Neural progenitor cell (in vitro differentiated cells): ENCODE results near the gene EXD3. TPM values are rescaled to one million over a fixed set of nuclear protein-coding genes. Genes with fewer than 3 reads are reported as not detected.

ENCODE experiments used
- DNase-seq: peaks from one replicate; pipeline ENCODE4 v3.0.0-alpha.2; 2016; ENCODE audit warnings: low spot score
- H2AFZ ChIP-seq: fragments of 200-600 bp; sonication (generic); replicated peaks from 2 replicates; pipeline ENCODE4 v1.6.1; 2016; ENCODE audit warnings: antibody characterized with exemption
- H3F3A ChIP-seq: fragments of 200-600 bp; sonication (generic); 2 replicates; pipeline ENCODE4 v1.6.1; 2016; ENCODE audit warnings: antibody characterized with exemption, low read depth
- H3K27ac ChIP-seq: fragments of 200-600 bp; sonication (generic); 2 replicates; pipeline ENCODE4 v1.5.1; 2016; ENCODE audit warnings: mild to moderate bottlenecking
- H3K27me3 ChIP-seq: fragments of 200-600 bp; sonication (generic); 2 replicates; pipeline ENCODE4 v1.6.1; 2016; ENCODE audit warnings: mild to moderate bottlenecking, moderate library complexity
- H3K36me3 ChIP-seq: fragments of 200-600 bp; sonication (generic); 2 replicates; pipeline ENCODE4 v1.5.1; 2016
- H3K4me1 ChIP-seq: fragments of 200-600 bp; sonication (generic); 2 replicates; pipeline ENCODE4 v1.6.1; 2016; ENCODE audit warnings: mixed run types
- H3K4me2 ChIP-seq: fragments of 200-600 bp; sonication (generic); 2 replicates; pipeline ENCODE4 v1.6.1; 2016
- H3K4me3 ChIP-seq: fragments of 200-600 bp; sonication (generic); 2 replicates; pipeline ENCODE4 v1.5.1; 2016
- H3K79me2 ChIP-seq: fragments of 200-600 bp; sonication (generic); 2 replicates; pipeline ENCODE4 v1.6.1; 2016; ENCODE audit warnings: low read depth
- H3K9ac ChIP-seq: fragments of 200-600 bp; sonication (generic); 2 replicates; pipeline ENCODE4 v1.6.1; 2016
- H3K9me3 ChIP-seq: fragments of 200-600 bp; sonication (generic); 2 replicates; pipeline ENCODE4 v1.5.1; 2016; ENCODE audit warnings: low read depth
- H4K20me1 ChIP-seq: fragments of 200-600 bp; sonication (generic); 2 replicates; pipeline ENCODE4 v1.6.1; 2016; ENCODE audit warnings: low read depth
- H3K27ac Mint-ChIP-seq: 3 replicates; pipeline ENCODE4 v1.8.0; 2021; ENCODE audit warnings: mixed read lengths
- H3K27me3 Mint-ChIP-seq: 2 replicates; pipeline ENCODE4 v1.8.0; 2022; ENCODE audit warnings: low read depth, mild to moderate bottlenecking, inconsistent platforms, moderate library complexity, mixed read lengths; ENCODE audit not compliant: insufficient read depth
- H3K36me3 Mint-ChIP-seq: 3 replicates; pipeline ENCODE4 v1.8.0; 2021; ENCODE audit warnings: mixed read lengths
- H3K4me1 Mint-ChIP-seq: 3 replicates; pipeline ENCODE4 v1.8.0; 2021; ENCODE audit warnings: mixed read lengths
- H3K4me3 Mint-ChIP-seq: 3 replicates; pipeline ENCODE4 v1.8.0; 2021; ENCODE audit warnings: mild to moderate bottlenecking, moderate library complexity, mixed read lengths
- H3K9me3 Mint-ChIP-seq: 3 replicates; pipeline ENCODE4 v1.8.0; 2020; ENCODE audit warnings: mixed read lengths
- EZH2 ChIP-seq: fragments of 200-600 bp; sonication (generic); IDR thresholded peaks from 2 replicates; pipeline ENCODE4 v1.6.1; 2017; ENCODE audit warnings: antibody characterized with exemption, mild to moderate bottlenecking, moderate library complexity
- EZH2phosphoT487 ChIP-seq: fragments of 200-600 bp; sonication (generic); IDR thresholded peaks from 2 replicates; pipeline ENCODE4 v1.6.1; 2017; ENCODE audit warnings: antibody characterized with exemption
- total RNA-seq: library from RNA; depleted of rRNA; stranded (reverse); fragments of >200 nt; gene quantifications from 2 replicates; pipeline ENCODE4 v1.2.3, GENCODE V29; 2015; ENCODE audit warnings: low replicate concordance
- TF ChIP-seq, protein P1 (sequence below): fragments of 200-600 bp; sonication (generic); IDR thresholded peaks from 2 replicates; pipeline ENCODE4 v1.5.1; 2017; ENCODE audit warnings: antibody characterized with exemption, mild to moderate bottlenecking

EXD3 gene
- total RNA-seq, 1 donor from 2014 or later: 4.7 TPM

DNA sequence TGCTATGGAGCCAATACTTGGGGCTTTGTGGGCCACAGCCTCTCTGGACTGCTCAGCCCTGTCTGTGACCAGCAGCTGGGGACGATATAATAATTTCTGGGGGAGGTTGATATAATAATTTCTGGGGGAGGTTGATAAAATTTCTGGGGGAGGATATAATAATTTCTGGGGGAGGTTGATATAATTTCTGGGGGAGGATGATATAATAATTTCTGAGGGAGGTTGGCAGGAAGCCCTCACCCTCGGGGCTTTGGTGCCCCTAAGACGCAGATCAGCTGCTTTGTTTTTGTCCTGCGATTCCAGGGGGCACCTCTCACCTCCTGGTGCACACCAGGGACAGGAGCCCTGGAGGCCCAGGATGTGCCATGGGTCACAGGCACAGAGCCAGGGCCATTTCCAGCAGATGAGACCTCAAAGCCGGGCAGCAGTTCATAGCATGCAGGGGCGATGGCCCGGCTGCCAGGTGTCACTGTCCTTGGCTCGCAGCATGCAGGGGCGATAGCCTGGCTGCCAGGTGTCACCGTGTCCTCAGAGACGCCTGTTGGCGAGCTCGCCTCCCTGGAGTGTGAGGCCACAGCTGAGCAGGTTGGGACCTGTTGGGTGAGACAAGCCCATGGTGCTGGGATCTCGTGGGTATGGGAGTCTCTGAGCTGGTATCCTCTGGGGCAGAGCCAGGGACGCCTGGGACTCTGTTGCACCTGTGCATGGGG is 149.2 kb downstream of the EXD3 start:
- Histone ChIP-seq H3K79me2 (no peaks in the 10 kb centered on the region), H3K27ac (no peak overlapping the region), H3K4me2 (no peak overlapping the region), H3K36me3 (no peaks in the 10 kb centered on the region), H3K4me3 (no peak overlapping the region), H3K9ac (no peak overlapping the region), H3K27me3 (peaks cover 11% of the 10 kb centered on the region), H2AFZ (no peak overlapping the region), H3K9me3 (no peaks in the 10 kb centered on the region), H4K20me1 (no peaks in the 10 kb centered on the region), H3F3A (peaks cover 17% of the 10 kb centered on the region), H3K4me1 (peaks cover 21% of the 10 kb centered on the region)
- DNase-seq: no peak
- H3K27ac Mint-ChIP-seq: no peak overlapping the region
- no peak overlapping the region for H3K4me3 Mint-ChIP-seq
- no peaks in the 10 kb centered on the region for H3K9me3 Mint-ChIP-seq
- TF ChIP-seq, protein P1, sequence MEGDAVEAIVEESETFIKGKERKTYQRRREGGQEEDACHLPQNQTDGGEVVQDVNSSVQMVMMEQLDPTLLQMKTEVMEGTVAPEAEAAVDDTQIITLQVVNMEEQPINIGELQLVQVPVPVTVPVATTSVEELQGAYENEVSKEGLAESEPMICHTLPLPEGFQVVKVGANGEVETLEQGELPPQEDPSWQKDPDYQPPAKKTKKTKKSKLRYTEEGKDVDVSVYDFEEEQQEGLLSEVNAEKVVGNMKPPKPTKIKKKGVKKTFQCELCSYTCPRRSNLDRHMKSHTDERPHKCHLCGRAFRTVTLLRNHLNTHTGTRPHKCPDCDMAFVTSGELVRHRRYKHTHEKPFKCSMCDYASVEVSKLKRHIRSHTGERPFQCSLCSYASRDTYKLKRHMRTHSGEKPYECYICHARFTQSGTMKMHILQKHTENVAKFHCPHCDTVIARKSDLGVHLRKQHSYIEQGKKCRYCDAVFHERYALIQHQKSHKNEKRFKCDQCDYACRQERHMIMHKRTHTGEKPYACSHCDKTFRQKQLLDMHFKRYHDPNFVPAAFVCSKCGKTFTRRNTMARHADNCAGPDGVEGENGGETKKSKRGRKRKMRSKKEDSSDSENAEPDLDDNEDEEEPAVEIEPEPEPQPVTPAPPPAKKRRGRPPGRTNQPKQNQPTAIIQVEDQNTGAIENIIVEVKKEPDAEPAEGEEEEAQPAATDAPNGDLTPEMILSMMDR: no peak
- TF ChIP-seq EZH2 (no peak), EZH2phosphoT487 (no peak)
- H3K4me1 Mint-ChIP-seq: peaks cover 14% of the 10 kb centered on the region
- peaks cover 5% of the 10 kb centered on the region for H3K36me3 Mint-ChIP-seq
- peaks cover 8% of the 10 kb centered on the region for H3K27me3 Mint-ChIP-seq

DNA sequence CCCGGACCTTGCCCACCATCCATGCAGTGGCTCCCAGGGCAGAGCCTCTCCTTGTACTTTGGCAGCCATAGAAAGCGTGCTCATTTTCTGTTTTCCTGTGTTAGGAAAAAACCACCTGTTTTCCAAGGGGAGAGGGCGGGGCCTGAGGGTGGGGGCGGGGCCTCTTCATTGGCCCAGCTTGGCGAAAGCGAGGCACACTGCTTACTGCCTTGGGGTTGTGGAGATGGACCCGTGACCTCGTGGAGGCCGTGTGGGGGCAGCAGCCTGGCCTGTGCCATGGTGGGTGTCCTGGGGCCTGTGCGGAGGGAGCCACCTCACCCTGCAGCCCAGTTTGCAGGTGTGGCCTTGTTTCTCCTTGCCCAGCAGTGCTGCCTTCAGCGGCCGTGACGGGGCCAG is 149.9 kb downstream of the EXD3 start:
- Histone ChIP-seq H3K9me3 (no peaks in the 10 kb centered on the region), H3K4me2 (no peak overlapping the region), H3K4me1 (peaks cover 20% of the 10 kb centered on the region), H2AFZ (no peak overlapping the region), H3K27ac (no peak overlapping the region), H3K36me3 (no peaks in the 10 kb centered on the region), H3K79me2 (no peaks in the 10 kb centered on the region), H3F3A (peaks cover 17% of the 10 kb centered on the region), H3K9ac (no peak overlapping the region), H3K27me3 (peaks cover 4% of the 10 kb centered on the region), H4K20me1 (no peaks in the 10 kb centered on the region), H3K4me3 (no peak overlapping the region)
- no peak overlapping the region for H3K27ac Mint-ChIP-seq
- TF ChIP-seq, protein P1: no peak
- no peak for TF ChIP-seq EZH2phosphoT487
- no peak for TF ChIP-seq EZH2
- no peak for DNase-seq
- H3K9me3 Mint-ChIP-seq: no peaks in the 10 kb centered on the region
- peaks cover 5% of the 10 kb centered on the region for H3K36me3 Mint-ChIP-seq
- no peak overlapping the region for H3K4me3 Mint-ChIP-seq
- peaks cover 8% of the 10 kb centered on the region for H3K27me3 Mint-ChIP-seq
- peaks cover 14% of the 10 kb centered on the region for H3K4me1 Mint-ChIP-seq

DNA sequence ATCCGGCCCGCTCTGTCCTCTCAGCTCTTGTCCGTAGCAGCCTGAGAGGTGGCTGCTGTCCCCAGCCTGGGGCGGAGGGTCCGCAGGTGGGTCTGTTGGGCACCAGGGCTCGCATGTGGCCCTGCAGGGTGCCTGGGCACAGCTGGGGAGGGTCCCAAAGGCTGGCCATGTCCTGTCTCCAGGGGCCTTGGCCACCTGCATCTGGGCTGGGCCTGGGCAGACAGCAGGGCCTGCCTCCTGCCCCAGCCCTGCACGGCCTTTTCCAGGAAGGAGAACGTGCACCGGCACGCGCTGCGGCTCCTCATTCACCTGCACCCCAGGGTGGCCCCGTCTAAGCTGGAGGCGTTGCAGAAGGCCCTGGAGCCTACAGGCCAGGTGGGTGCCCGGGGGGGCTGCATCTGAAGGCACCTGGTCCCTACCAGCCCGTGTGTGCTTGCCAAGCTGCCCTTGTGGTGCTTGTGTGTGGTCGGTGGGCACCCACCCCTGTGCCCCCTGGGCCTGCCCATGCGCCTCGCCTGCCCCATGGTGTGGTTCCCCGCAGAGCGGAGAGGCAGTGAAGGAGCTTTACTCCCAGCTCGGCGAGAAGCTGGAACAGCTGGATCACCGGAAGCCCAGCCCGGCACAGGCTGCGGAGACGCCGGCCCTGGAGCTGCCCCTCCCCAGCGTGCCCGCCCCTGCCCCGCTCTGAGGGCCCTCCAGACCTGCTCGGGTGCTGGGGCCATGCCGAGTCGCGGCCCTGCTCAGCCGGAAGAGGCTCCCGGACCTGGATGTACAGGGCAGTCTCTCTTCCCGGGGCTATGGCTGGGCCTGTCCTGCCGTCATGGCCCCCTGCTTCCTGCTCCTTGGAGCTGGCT is 150.5 kb downstream of the EXD3 start:
- peaks cover 14% of the 10 kb centered on the region for H3K4me1 Mint-ChIP-seq
- DNase-seq: no peak
- H3K9me3 Mint-ChIP-seq: no peaks in the 10 kb centered on the region
- Histone ChIP-seq H3K27me3 (no peaks in the 10 kb centered on the region), H2AFZ (no peak overlapping the region), H3K4me3 (no peak overlapping the region), H3K79me2 (no peaks in the 10 kb centered on the region), H3K9me3 (no peaks in the 10 kb centered on the region), H3K27ac (no peak overlapping the region), H3K4me1 (peaks cover 14% of the 10 kb centered on the region), H3K9ac (no peak overlapping the region), H3K36me3 (no peaks in the 10 kb centered on the region), H3K4me2 (no peak overlapping the region), H3F3A (peaks cover 14% of the 10 kb centered on the region), H4K20me1 (no peaks in the 10 kb centered on the region)
- no peak overlapping the region for H3K4me3 Mint-ChIP-seq
- TF ChIP-seq, protein P1: no peak
- TF ChIP-seq EZH2 (no peak), EZH2phosphoT487 (no peak)
- no peak overlapping the region for H3K27ac Mint-ChIP-seq
- peaks cover 8% of the 10 kb centered on the region for H3K27me3 Mint-ChIP-seq
- peaks cover 8% of the 10 kb centered on the region for H3K36me3 Mint-ChIP-seq
